Astrocyte (in vitro differentiated cells and primary cell): Measurements from ENCODE around the gene DOCK3. TPM values are rescaled to one million over a fixed set of nuclear protein-coding genes. Genes with fewer than 3 reads are reported as not detected.

Source experiments
- DNase-seq: peaks from one replicate; pipeline ENCODE4 v3.0.0-alpha.2; 2010; ENCODE audit warnings: low read depth
- FAIRE-seq: peaks from 2 replicates; lab custom pipeline; 2011; peaks lifted over from hg19 to GRCh38; lab: Jason Lieb, UNC
- H2AFZ ChIP-seq: 2 replicates; pipeline ENCODE4 v1.6.0; 2012; ENCODE audit warnings: low read depth, low read length, inconsistent platforms
- H3K27ac ChIP-seq: 2 replicates; pipeline ENCODE4 v1.5.1; 2011; ENCODE audit warnings: low read depth, low read length, inconsistent platforms
- H3K27me3 ChIP-seq: 2 replicates; pipeline ENCODE4 v1.6.0; 2011; ENCODE audit warnings: low read length, inconsistent platforms; ENCODE audit not compliant: insufficient read depth
- H3K36me3 ChIP-seq: 2 replicates; pipeline ENCODE4 v1.5.1; 2011; ENCODE audit warnings: low read length, inconsistent platforms; ENCODE audit not compliant: insufficient read depth
- H3K4me1 ChIP-seq: 2 replicates; pipeline ENCODE4 v1.5.1; 2011; ENCODE audit warnings: low read length, inconsistent platforms; ENCODE audit not compliant: insufficient read depth
- H3K4me2 ChIP-seq: 2 replicates; pipeline ENCODE4 v1.6.0; 2012; ENCODE audit warnings: low read length, inconsistent platforms
- H3K4me3 ChIP-seq: 2 replicates; pipeline ENCODE4 v1.5.1; 2011; ENCODE audit warnings: low read depth, mild to moderate bottlenecking, low read length, inconsistent platforms; ENCODE audit not compliant: insufficient read depth
- H3K79me2 ChIP-seq: 2 replicates; pipeline ENCODE4 v1.6.0; 2012; ENCODE audit warnings: mild to moderate bottlenecking, low read length, inconsistent platforms; ENCODE audit not compliant: insufficient read depth
- H3K9ac ChIP-seq: 2 replicates; pipeline ENCODE4 v1.6.0; 2012; ENCODE audit warnings: mild to moderate bottlenecking, low read length, inconsistent platforms
- H3K9me3 ChIP-seq: 2 replicates; pipeline ENCODE4 v1.5.1; 2012; ENCODE audit warnings: low read depth, mild to moderate bottlenecking, low read length, inconsistent platforms; ENCODE audit not compliant: insufficient read depth
- H4K20me1 ChIP-seq: 2 replicates; pipeline ENCODE4 v1.6.0; 2012; ENCODE audit warnings: low read length, inconsistent platforms; ENCODE audit not compliant: insufficient read depth
- H3K27ac Mint-ChIP-seq: one replicate; pipeline ENCODE4 v1.8.0; 2021; ENCODE audit warnings: mild to moderate bottlenecking, mixed read lengths; ENCODE audit not compliant: unreplicated experiment
- H3K27me3 Mint-ChIP-seq: one replicate; pipeline ENCODE4 v1.8.0; 2021; ENCODE audit warnings: low read depth, mixed read lengths; ENCODE audit not compliant: unreplicated experiment
- H3K36me3 Mint-ChIP-seq: one replicate; pipeline ENCODE4 v1.8.0; 2021; ENCODE audit warnings: low read depth, mixed read lengths; ENCODE audit not compliant: unreplicated experiment
- H3K4me1 Mint-ChIP-seq: one replicate; pipeline ENCODE4 v1.8.0; 2021; ENCODE audit warnings: low read depth, mixed read lengths; ENCODE audit not compliant: unreplicated experiment
- H3K4me3 Mint-ChIP-seq: one replicate; pipeline ENCODE4 v1.8.0; 2021; ENCODE audit warnings: mild to moderate bottlenecking, moderate library complexity, mixed read lengths; ENCODE audit not compliant: unreplicated experiment
- H3K9me3 Mint-ChIP-seq: one replicate; pipeline ENCODE4 v1.8.0; 2021; ENCODE audit warnings: mild to moderate bottlenecking, mixed read lengths; ENCODE audit not compliant: unreplicated experiment
- CTCF ChIP-seq: IDR thresholded peaks from 2 replicates; pipeline ENCODE4 v1.5.1; 2011; ENCODE audit warnings: low read depth, mild to moderate bottlenecking, inconsistent platforms, low read length, moderate library complexity; ENCODE audit not compliant: insufficient read depth
- EZH2 ChIP-seq: IDR thresholded peaks from 2 replicates; pipeline ENCODE4 v1.6.1; 2012; ENCODE audit warnings: mild to moderate bottlenecking, low read length, inconsistent platforms; ENCODE audit not compliant: insufficient read depth
- total RNA-seq: library from RNA; stranded (reverse); gene quantifications from 2 replicates; pipeline ENCODE4 v1.2.1, GENCODE V29; 2021

Gene DOCK3
- total RNA-seq, 1 donor from 2014 or later: 3.3 TPM

- no peak for TF ChIP-seq CTCF
- TF ChIP-seq EZH2: no peak
- Histone ChIP-seq H3K9me3 (peaks cover 3% of the 10 kb centered on the region), H3K27me3 (no peaks in the 10 kb centered on the region), H4K20me1 (no peaks in the 10 kb centered on the region), H3K9ac (no peak overlapping the region), H2AFZ (no peak overlapping the region), H3K4me1 (no peaks in the 10 kb centered on the region), H3K4me3 (no peak overlapping the region), H3K36me3 (no peaks in the 10 kb centered on the region), H3K27ac (no peak overlapping the region), H3K79me2 (no peaks in the 10 kb centered on the region), H3K4me2 (no peak overlapping the region)
- Mint-ChIP-seq H3K27ac (no peak overlapping the region), H3K4me3 (no peak overlapping the region), H3K27me3 (no peaks in the 10 kb centered on the region), H3K4me1 (no peaks in the 10 kb centered on the region), H3K36me3 (no peaks in the 10 kb centered on the region), H3K9me3 (peaks cover 11% of the 10 kb centered on the region)
- FAIRE-seq (no peak), DNase-seq (no peak)
These were observed 23.5 kb downstream of the DOCK3 start for GRCh38 chr3:50698269-50698668.

- Histone ChIP-seq H3K9ac (no peak overlapping the region), H4K20me1 (no peaks in the 10 kb centered on the region), H3K4me2 (no peak overlapping the region), H2AFZ (no peak overlapping the region), H3K9me3 (no peaks in the 10 kb centered on the region), H3K27me3 (no peaks in the 10 kb centered on the region), H3K4me3 (no peak overlapping the region), H3K36me3 (no peaks in the 10 kb centered on the region), H3K4me1 (no peaks in the 10 kb centered on the region), H3K27ac (no peak overlapping the region), H3K79me2 (no peaks in the 10 kb centered on the region)
- FAIRE-seq (no peak), DNase-seq (no peak)
- Mint-ChIP-seq H3K36me3 (no peaks in the 10 kb centered on the region), H3K27ac (no peak overlapping the region), H3K27me3 (no peaks in the 10 kb centered on the region), H3K4me1 (no peaks in the 10 kb centered on the region), H3K9me3 (peaks cover 2% of the 10 kb centered on the region), H3K4me3 (no peak overlapping the region)
- TF ChIP-seq CTCF (no peak), EZH2 (no peak)
These were observed 33.9 kb downstream of the DOCK3 start for GRCh38 chr3:50708620-50709019.

- Histone ChIP-seq H3K27ac (no peak overlapping the region), H3K9ac (no peak overlapping the region), H4K20me1 (no peaks in the 10 kb centered on the region), H2AFZ (no peak overlapping the region), H3K4me1 (no peaks in the 10 kb centered on the region), H3K9me3 (no peaks in the 10 kb centered on the region), H3K79me2 (no peaks in the 10 kb centered on the region), H3K36me3 (no peaks in the 10 kb centered on the region), H3K27me3 (no peaks in the 10 kb centered on the region), H3K4me2 (no peak overlapping the region), H3K4me3 (no peak overlapping the region)
- no peak overlapping the region for H3K4me3 Mint-ChIP-seq
- no peak for DNase-seq
- peaks cover 2% of the 10 kb centered on the region for H3K4me1 Mint-ChIP-seq
- H3K27ac Mint-ChIP-seq: no peak overlapping the region
- H3K36me3 Mint-ChIP-seq: no peaks in the 10 kb centered on the region
- no peak for FAIRE-seq
- no peaks in the 10 kb centered on the region for H3K9me3 Mint-ChIP-seq
- H3K27me3 Mint-ChIP-seq: no peaks in the 10 kb centered on the region
- TF ChIP-seq CTCF: no peak
- TF ChIP-seq EZH2: no peak
These were observed 40.2 kb downstream of the DOCK3 start for GRCh38 chr3:50714946-50715345.
